NCI-H2196 treated with DMSO at 0.1 percent for 48 hours (cell line): ENCODE results near the gene RAMP3.

Experiments
- DNase-seq: peaks from one replicate; lab custom pipeline; 2025; ENCODE audit not compliant: unreplicated experiment; lab: John Stamatoyannopoulos, UW

RAMP3 gene

DNA sequence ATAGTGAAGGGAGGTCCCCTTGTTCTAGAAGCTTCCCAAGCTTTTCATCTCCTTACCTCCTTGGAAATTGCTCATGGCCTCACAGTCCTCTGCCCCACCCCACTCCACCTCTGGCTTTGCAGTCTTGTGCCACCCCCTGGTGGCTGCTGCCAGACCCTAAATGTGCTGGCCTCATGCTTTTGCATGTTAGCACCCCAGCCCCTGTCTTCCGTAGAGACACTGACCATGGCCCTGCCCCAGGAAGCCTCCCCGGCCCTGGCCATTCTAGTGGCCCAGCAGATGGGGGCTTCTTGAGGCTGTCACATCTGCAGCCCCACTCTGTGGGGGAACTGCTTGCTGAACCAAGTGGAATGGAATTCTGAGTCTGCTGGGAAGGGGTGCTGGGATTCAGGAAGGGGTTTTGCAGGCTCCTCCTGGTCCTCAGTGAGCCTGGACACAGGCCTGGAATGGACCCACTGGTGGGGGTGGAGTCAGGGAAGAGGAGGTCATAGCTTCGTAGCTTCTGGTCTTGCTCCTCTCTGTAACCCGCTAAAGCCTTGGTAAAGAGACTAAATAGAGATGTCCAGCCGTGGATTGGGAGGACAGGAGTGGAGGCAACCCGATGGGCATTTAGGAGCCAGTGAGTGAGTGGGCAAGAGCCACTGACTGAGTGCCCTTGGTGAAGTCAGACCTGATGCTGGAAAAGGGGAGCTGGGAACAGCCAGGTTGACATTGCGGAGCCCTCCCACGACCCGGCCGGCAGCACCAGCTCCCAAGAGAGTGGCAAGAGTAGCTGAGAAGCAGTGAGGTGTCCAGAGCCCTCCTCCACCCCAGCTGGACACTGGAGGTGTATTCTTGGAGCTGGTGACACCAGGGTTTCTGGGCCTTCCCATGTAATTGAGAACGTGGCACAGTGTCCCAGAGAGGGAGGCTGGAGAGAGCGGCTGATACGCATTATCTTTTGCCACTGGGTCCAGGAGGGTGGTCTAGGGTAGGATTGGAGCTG is 20.9 kb downstream of the RAMP3 start:
- no peak for DNase-seq

DNA sequence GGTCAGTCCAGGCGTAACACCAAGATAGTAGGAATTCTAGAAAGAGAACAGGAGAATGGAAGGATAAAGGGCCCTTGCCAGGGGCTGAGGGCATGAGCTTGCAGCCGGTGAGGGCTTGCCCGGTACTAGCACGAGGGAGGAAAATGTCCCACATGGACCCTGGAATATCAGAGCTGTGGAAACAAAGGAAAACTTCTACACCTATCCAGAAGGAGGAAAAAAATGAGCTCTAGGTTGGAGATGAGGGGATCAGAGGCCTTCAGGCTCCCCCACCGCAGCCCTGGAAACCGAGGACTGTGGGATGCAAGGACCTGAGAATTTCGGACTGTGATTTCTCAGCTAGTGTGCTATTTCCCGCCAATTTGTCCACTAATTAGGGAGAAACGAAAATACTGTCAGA is 22.1 kb downstream of the RAMP3 start:
- no peak for DNase-seq

DNA sequence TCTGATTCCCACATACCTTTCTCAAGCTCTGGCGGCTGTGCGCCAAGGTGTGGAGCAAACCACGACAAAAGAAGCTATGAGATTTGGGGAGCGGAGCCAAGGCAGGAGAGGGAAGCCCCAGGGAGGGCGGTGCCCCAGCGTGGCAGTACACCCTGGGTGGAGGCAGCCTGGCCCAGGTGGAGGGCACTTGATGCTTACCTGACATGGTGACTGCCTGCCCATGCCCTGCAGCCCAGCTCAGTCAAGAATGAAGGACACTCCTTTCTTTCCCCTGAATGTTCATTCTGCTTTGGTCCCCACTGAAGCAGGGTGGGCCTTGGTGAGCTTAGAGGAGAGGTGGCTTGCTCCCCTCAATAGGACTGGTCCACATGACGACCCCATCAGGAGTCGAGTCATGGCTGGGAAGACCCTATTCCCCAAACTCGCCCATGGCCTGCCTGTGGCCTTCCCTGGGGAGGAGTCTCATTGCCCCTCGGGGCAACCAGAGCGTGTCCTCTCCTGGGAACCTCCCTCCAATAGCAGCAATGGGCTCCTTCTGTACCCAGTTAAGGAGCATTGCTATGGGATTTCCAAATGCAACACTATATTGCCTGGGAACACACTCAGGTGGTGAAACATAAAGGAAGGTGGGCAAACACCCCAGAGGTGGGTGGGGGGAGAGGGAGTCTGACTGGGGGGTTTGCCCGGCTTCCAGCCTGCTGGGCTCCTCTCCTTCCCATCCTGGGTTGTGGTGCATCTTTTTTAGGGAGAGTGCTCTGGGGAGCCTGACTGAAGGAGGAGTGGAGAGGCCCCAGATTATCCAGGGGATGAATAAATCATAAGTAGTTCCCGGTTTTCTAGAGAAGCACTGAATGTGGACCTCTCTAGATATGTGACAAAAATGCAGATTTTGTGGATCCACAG is 22.7 kb downstream of the RAMP3 start:
- DNase-seq: no peak

DNA sequence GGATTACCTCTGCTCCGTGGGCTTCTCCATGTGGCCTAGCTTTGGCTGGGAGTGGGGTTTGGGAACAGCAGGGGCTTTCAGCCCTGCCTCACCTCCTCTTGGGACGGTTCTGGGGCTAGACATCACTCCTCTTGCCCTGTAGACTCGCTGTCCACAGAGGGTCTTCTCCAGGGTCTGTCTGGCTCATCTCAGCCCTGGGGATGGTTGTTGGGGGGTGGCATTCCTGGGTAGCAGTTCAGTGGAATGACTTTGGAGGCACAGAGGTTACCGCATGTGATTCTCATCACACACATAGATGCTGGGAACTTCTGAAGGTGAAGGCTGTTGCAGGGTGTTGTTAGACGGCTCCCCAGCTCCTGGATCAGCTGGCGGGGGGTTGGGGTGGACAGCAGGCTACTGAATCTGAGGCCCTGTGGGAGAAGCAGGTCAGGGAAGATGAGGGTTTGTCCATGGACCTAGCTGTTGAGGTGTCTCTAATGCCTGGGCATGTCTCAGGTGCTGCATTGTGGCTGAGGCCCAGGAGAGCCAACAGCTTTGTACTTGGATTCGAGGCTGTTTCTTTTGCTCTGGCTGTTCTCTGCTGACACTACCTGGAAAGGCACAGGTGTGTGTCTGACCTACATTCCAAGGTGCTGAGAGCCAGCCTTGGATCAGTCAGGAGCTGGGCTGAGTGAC is 23.8 kb downstream of the RAMP3 start:
- no peak for DNase-seq

DNA sequence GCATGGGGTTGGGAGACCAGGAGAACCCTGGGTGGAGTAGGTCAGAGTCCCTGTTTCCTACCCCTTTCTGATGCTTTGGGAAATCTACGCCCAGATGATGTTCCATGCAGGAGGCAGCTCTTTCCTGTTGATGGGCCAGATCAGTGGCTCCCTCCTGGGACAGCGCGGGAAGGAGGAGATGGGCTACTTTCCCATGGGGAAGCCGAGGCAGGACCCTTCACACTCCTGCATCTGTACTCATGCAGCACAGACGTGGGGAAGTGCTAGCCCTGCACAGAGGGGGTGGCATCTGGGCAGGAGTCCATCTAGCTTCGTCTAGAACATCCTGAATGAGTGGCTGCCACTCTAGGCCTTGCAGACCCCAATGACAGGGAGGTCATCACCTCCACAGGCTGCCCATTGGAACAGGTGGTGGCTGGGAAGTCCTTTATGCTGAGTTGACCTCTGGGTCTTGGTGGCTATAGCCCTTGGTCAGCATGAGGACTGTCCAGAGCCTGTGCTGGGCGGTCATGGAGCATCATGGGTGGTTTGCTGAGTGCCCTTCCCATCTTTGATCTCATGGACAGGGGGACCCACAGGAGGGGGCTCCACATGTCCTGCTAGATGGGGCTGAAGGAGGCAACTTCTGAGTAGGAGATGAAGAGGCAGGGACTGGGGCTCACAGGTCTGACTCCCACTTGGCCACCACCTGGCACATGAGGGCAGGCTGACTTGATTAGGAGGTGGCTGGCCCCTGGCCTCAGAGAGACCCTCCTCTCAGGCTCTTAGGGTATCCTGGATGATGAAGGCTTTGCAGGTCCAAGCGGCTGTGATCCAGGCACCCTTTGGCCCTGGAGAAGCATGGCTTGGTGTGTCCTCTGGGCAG is 24.6 kb downstream of the RAMP3 start:
- DNase-seq: no peak

DNA sequence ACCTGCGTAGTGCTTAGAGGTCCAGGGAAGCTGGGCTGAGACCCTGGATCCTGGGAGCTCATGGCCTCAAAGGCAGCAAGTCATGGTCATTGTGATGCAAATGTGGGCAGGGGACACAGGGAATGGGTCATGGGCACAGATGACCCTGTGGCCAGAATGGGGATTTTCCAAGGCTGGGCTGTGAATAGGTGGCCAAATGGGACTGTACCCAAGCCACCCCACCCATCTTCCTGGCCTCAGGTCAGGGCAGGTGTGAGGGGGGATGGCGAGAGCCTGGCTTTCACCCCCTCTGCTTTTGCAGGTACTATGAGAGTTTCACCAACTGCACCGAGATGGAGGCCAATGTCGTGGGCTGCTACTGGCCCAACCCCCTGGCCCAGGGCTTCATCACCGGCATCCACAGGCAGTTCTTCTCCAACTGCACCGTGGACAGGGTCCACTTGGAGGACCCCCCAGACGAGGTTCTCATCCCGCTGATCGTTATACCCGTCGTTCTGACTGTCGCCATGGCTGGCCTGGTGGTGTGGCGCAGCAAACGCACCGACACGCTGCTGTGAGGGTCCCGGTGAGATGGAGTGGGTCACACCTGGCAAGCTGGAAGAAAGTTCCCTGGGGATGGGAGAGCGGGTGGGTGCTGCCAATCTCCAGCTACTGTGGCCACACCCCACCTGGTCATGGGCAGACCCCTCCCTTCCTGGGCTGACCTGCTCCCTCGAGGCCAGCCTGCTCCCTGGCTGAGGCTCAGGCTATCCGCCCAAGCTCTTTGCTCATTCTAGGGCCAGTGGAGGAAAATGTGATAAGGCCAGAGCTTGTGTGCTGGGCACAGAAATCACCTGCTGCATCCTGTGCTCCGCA is 25.5 kb downstream of the RAMP3 start:
- no peak for DNase-seq

DNA sequence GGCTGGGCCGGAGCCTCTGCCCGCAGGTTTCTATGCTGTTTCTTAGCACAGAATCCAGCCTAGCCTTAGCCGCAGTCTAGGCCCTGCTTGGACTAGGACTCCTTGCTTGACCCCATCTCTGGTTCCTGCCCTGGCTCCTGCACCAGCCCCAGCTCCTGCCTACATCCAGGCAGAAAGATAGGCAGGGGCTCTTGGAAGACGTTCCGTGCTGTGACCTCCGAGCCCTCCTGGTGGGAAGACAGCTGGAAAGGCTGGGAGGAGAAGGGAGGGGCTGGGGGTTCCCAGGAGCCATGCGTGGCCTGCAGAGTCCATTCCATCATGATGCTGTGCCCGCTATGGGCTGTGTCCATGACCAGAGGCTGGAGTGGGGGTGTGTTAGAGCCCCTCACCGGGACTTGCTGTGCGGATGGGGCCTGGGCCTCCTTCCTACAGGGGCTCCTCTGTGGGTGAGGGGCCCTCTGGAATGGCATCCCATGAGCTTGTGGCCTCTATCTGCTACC is 26.2 kb downstream of the RAMP3 start:
- DNase-seq: no peak

DNA sequence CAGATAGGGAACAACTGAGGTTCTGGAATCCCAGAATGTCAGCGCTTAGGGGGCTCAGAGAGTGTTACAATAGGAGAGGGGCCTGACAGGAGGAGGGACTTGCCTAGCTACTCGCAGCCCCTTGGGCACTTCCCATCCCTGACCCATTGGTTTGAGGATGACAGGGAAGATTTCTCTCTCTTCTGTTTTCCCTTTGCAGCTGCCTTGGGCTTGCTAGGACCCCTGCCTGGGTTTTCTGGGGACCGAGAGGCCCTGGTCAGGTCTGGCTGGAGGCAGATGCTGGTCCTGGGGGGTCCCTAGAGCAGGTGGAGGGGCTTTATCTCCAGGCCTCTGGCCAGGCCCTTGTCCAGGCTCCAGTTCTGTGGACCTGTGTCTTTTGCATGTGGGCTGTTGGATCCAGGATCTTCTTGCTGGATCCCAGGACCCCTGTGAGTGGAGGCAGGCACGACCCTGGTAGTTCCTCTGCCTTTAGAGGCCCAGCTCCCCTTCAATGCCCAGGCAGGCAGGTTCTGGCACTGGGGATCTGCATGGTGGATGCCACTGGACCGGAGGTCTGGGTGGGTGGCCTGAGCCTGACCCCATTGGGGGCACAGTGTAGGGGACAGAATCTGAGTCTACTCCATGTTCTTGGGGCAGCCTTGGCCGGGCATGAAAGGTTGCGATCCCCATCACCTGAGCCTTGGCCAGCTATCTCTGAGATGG is 26.9 kb downstream of the RAMP3 start:
- DNase-seq: no peak

DNA sequence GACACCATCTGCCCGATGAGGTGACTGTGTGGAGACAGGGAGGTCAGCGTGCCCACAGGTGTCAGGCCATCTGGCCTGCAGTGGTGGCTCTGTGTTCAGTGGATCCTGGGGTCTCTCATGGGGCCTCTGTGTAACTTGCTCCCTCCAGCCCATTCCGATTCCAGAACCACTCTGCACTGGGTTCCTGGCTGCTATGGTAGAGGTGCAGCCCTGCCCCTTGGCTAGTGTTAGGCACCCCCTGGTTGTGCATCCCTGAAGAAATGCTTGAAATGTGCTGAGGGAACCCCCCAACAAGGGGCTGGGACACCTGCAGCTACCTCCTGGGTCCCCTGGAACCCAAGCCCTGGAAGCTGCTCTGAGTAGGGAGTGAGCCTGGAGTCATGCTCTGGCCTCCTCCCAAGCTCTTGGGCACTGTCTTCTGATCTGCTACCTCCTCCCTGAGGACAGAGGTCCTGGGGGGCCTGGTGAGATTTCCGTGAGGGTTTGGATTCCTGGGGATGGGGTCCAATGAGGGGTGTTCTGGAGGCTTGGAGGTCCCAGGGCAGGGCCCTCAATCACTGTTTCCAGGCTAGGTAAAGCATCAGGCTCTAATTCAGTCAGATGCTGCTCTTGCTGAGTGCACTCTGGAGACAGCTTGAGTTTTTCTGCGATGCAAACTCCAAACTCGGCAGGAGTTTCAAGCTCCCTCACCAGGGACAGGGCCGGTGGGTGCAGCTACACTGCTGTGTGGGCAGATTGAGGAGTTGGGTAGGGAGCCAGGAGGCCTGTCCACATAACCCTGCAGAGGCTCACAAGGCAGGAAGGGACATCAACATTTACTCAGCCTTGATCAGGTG is 27.7 kb downstream of the RAMP3 start:
- no peak for DNase-seq

DNA sequence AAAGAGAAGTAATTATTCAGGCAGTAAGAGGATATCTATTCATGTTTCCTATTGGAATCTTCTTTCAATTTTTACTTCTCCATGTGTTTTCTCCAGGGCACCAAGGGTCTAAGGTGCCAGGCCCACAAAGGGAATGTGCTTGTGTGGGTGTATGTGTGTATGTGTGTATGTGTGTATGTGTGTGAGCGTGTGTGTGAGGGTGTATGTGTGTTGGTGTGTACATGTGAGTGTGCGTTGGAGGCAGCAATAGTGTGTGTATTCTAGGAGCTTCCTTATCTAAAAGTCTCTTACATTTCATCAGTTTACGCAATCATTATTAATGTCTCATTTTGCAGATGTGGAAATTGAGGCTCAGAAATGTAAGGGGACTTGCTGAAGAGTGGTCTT is 28.3 kb downstream of the RAMP3 start:
- DNase-seq: no peak

DNA sequence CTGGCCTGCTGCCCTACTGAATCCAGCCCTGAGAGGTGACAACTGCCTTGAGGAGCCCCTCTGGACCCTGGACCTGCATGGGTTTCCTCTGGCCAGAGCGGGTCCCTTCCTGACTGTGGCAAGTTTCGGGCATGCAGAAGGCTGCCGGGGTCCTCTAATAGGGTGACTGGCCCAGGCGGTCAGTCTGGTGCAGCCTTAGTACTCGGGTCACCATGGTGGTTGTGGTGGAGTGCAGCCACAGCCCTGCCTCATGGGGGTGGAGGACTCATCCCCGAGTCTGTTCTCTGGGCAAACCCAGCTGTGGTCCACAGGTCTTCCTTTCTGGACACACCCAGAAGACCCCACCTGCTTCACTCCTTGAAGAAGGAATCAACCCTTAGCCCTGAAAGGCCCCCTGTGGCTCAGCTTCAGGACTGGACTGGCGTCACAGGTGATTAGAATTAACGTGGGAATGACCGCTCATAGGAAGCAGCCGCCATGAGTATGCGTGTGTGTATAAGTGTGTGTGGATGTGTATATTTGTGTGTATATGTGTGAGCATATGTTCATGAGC is 28.7 kb downstream of the RAMP3 start:
- DNase-seq: no peak

DNA sequence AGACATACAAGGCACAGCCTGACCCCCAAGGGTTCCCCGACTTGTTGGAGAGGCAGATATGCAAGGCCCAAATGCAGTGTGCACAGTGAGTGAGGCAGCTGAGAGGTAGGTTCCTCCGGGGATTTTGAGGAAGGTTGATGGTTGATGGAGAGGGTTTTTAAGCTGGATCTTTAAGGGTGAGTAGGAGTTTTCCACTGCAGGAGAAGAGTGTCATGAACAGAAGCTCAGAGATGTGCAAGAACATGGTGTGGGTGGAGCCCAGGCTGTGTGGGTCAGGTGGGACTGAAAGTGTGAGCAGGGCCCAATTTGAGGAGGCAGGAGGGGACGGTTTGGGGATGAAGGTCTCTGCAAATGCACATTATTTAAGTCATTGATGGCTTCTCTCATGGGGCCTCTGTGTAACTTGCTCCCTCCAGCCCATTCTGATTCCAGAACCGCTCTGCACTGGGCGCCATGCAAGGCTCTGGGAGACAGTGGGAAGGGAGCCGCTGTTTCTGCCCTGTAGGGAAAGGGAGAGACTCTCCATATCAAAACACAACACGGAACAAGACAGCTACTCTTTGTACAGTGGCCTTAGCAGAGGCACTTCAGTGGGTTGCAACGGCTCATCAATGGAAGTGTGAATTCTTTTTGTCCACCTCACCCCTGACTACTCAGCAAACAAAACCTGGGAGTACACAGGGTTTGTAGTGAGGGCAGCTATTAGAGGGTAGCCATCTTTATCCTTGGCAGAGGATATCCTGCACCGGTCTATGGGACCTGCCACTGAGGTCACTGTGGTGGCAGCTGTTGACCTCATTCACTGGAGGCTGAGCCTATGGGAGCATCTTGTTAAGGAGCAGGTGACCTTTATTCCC is 29.7 kb downstream of the RAMP3 start:
- DNase-seq: no peak

DNA sequence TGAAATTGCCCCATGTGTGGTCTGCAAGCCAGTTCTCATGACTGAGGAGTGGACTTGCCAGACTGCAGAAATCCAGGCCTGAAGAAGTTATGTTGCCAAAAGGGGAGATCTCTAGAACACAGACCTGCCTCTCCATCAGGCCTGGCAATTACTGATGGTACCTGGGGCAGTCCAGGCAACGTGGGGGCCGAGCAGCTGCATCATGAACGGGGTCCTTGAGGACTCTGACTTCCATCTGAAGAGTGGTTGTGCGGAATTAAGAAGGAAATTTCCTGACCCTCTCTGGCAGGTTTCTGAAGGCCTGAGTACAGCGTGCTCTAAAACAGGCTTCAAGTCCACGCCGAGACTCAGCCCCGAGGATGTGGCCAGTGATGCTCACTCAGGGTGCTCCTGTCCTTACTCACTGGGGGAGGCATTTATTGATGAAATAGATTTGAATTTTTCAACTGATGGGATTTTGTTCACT is 30.4 kb downstream of the RAMP3 start:
- DNase-seq: no peak

DNA sequence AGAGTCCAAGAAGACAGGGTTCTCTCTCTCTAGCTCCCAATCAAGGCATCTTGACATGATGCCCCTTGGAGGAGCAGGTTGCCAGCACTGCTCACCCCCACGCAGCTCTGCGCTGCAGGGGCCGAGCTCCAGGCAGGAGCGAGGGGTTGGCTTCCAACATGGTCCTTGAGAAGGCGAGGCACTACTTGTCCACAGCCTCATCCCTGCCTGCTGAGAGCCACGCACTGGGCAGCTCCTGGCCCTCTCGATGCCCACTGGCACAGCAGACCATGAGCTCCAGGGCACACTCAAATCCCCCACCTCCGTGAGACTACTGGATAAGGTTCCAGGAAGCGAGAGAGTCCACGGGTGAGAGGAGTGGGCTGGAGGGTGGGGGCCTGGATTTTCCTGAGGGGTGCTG is 31.1 kb downstream of the RAMP3 start:
- DNase-seq: no peak

DNA sequence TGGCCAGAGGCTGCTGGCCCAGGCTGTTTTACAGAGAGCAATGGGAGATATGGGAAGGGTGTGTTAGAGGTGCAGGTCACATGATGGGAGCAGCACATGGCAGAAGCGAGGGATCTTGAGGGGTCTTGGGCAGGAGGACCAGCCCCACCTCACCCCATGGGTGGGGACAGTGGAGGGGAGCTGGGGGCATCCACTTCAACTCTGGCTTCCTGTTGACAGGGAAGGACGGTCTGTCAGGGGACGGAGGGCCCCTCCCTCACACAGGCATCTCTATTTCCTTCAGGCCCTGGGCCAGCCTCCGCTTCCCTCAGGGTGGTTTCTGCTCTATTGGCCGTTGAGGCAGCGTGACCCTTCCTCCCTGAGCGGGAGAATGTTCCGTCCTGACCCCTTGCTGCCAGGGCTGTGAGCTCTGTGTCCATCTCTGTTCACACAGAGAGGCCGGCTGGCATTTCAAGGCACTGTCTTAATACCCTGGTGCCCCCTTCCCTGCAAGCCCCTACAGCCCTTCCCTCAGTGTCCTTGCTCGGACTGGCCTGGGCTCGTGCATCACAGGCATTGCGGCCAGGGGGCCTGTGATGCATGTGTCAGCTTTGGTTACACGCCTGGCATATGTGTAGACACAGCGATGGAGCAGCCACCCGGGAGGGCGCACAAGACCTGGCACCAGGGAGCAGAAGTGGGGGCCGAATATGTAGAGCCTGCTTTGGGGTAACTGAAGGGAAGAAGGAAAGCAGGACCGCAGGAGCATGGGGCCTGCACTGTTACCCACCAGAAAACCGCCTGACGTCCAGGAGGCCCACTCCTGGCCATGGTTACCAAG is 31.8 kb downstream of the RAMP3 start:
- DNase-seq: no peak
